CD8-positive, alpha-beta memory T cell (primary cell): ENCODE results near the gene LAMB1. TPM values are rescaled to one million over a fixed set of nuclear protein-coding genes. Genes with fewer than 3 reads are reported as not detected.

Experiments
- CTCF ChIA-PET: fragments of 350-600 bp; sonication (Branson Sonifier 250); formaldehyde crosslinking; loops from one replicate; lab custom pipeline; 2021; ENCODE audit warnings: antibody characterized with exemption; lab: Charles Lee
- POLR2A ChIA-PET: fragments of 350-600 bp; sonication (Branson Sonifier 250); formaldehyde crosslinking; loops from one replicate; lab custom pipeline; 2021; ENCODE audit warnings: antibody characterized with exemption; lab: Charles Lee
- DNase-seq, 5 donors: peaks; one replicate each; pipeline versions ENCODE4 v3.0.0 to v3.0.0-alpha.2; 2020 to 2022; ENCODE audit warnings: mixed read lengths in 1 of 5
- H3K27ac ChIP-seq: one replicate; pipeline ENCODE4 v1.7.0; 2013; ENCODE audit warnings: low read depth, mild to moderate bottlenecking, low read length, moderate library complexity
- H3K27me3 ChIP-seq: 2 replicates; pipeline ENCODE4 v1.7.0; 2013; ENCODE audit warnings: low read length, mild to moderate bottlenecking; ENCODE audit not compliant: insufficient read depth, poor library complexity, severe bottlenecking
- H3K36me3 ChIP-seq: 2 replicates; pipeline ENCODE4 v1.7.0; 2013; ENCODE audit warnings: mild to moderate bottlenecking, low read length, moderate library complexity; ENCODE audit not compliant: insufficient read depth
- H3K4me1 ChIP-seq: 2 replicates; pipeline ENCODE4 v1.7.0; 2013; ENCODE audit warnings: mild to moderate bottlenecking, low read length, moderate library complexity; ENCODE audit not compliant: insufficient read depth
- H3K4me3 ChIP-seq: 2 replicates; pipeline ENCODE4 v1.7.0; 2013; ENCODE audit warnings: mild to moderate bottlenecking, low read length
- H3K9me3 ChIP-seq: 2 replicates; pipeline ENCODE4 v1.7.0; 2013; ENCODE audit warnings: mild to moderate bottlenecking, low read length
- H3K27ac Mint-ChIP-seq, 8 donors: one replicate each; pipeline ENCODE4 v1.8.0; 2020 to 2021; ENCODE audit warnings: mixed read lengths in 8 of 8, mild to moderate bottlenecking in 6 of 8, inconsistent platforms in 3 of 8, moderate library complexity in 3 of 8
- H3K27me3 Mint-ChIP-seq, 2 donors: one replicate each; pipeline ENCODE4 v1.8.0; 2020 to 2021; ENCODE audit warnings: mixed read lengths in 2 of 2, mild to moderate bottlenecking in 1 of 2, moderate library complexity in 1 of 2
- H3K36me3 Mint-ChIP-seq, 3 donors: one replicate each; pipeline ENCODE4 v1.8.0; 2020 to 2021; ENCODE audit warnings: mixed read lengths in 3 of 3, inconsistent platforms in 1 of 3, mild to moderate bottlenecking in 1 of 3
- H3K4me1 Mint-ChIP-seq, 3 donors: one replicate each; pipeline ENCODE4 v1.8.0; 2020 to 2021; ENCODE audit warnings: mixed read lengths in 3 of 3, inconsistent platforms in 1 of 3, mild to moderate bottlenecking in 1 of 3
- H3K4me3 Mint-ChIP-seq, 7 donors: one replicate each; pipeline ENCODE4 v1.8.0; 2020 to 2021; ENCODE audit warnings: mixed read lengths in 7 of 7, mild to moderate bottlenecking in 6 of 7, moderate library complexity in 4 of 7, inconsistent platforms in 2 of 7
- H3K9me3 Mint-ChIP-seq, 5 donors: one replicate each; pipeline ENCODE4 v1.8.0; 2020 to 2022; ENCODE audit warnings: mixed read lengths in 5 of 5, mild to moderate bottlenecking in 3 of 5, moderate library complexity in 2 of 5, inconsistent platforms in 1 of 5
- polyA plus RNA-seq: library from polyadenylated mRNA; unstranded; fragments of 300-500 nt; fragmentation: Illumina TruSeq; gene quantifications from one replicate; pipeline ENCODE4 v1.2.3, GENCODE V29; 2021
- total RNA-seq, 2 experiments: library from RNA; stranded (reverse); gene quantifications; one replicate each; pipeline ENCODE4 v1.2.3, GENCODE V29; 2021

The LAMB1 gene
- total and polyA plus RNA-seq, 3 experiments from 2014 or later = 0.44 TPM; not detected in 2

- ChIA-PET POLR2A (no interaction called here), CTCF (no interaction called here)
- H3K4me3 ChIP-seq = no peak overlapping the region
- no peaks in the 10 kb centered on the region for H3K9me3 ChIP-seq
- Mint-ChIP-seq H3K27ac (no peak overlapping the region), H3K36me3 (no peaks in the 10 kb centered on the region), H3K4me1 (no peaks in the 10 kb centered on the region), H3K4me3 (no peak overlapping the region), H3K9me3 (no peaks in the 10 kb centered on the region), H3K27me3 (peaks cover 11 to 35% of the 10 kb centered on the region in 2 donors)
- no peak overlapping the region for H3K27ac ChIP-seq
- H3K4me1 ChIP-seq = no peaks in the 10 kb centered on the region
- no peak for DNase-seq
- no peaks in the 10 kb centered on the region for H3K27me3 ChIP-seq
- no peaks in the 10 kb centered on the region for H3K36me3 ChIP-seq
Observed at GRCh38 chr7:107951172-107951787, 51.7 kb downstream of the LAMB1 start.

GRCh38 chr7:107949443-107949935 lies 53.5 kb downstream of the LAMB1 start:
- Mint-ChIP-seq H3K9me3 (no peaks in the 10 kb centered on the region), H3K27ac (no peak overlapping the region), H3K4me3 (no peak overlapping the region), H3K36me3 (no peaks in the 10 kb centered on the region), H3K27me3 (peaks cover 11 to 30% of the 10 kb centered on the region in 2 donors), H3K4me1 (no peaks in the 10 kb centered on the region)
- no peak overlapping the region for H3K27ac ChIP-seq
- CTCF ChIA-PET = no interaction called here
- no peaks in the 10 kb centered on the region for H3K9me3 ChIP-seq
- no peak overlapping the region for H3K4me3 ChIP-seq
- POLR2A ChIA-PET = no interaction called here
- DNase-seq = no peak
- no peaks in the 10 kb centered on the region for H3K27me3 ChIP-seq
- H3K36me3 ChIP-seq = no peaks in the 10 kb centered on the region
- H3K4me1 ChIP-seq = no peaks in the 10 kb centered on the region

GRCh38 chr7:107948645-107949442 lies 54.1 kb downstream of the LAMB1 start:
- DNase-seq = no peak
- no peak overlapping the region for H3K4me3 ChIP-seq
- H3K36me3 Mint-ChIP-seq = no peaks in the 10 kb centered on the region
- ChIA-PET POLR2A (no interaction called here), CTCF (no interaction called here)
- no peak overlapping the region for H3K4me3 Mint-ChIP-seq
- H3K27me3 ChIP-seq = no peaks in the 10 kb centered on the region
- H3K27ac Mint-ChIP-seq = no peak overlapping the region
- no peaks in the 10 kb centered on the region for H3K36me3 ChIP-seq
- H3K9me3 Mint-ChIP-seq = no peaks in the 10 kb centered on the region
- H3K27ac ChIP-seq = no peak overlapping the region
- H3K27me3 Mint-ChIP-seq = peaks cover 11 to 28% of the 10 kb centered on the region in 2 donors
- no peaks in the 10 kb centered on the region for H3K9me3 ChIP-seq
- H3K4me1 ChIP-seq = no peaks in the 10 kb centered on the region
- H3K4me1 Mint-ChIP-seq = no peaks in the 10 kb centered on the region

DNA sequence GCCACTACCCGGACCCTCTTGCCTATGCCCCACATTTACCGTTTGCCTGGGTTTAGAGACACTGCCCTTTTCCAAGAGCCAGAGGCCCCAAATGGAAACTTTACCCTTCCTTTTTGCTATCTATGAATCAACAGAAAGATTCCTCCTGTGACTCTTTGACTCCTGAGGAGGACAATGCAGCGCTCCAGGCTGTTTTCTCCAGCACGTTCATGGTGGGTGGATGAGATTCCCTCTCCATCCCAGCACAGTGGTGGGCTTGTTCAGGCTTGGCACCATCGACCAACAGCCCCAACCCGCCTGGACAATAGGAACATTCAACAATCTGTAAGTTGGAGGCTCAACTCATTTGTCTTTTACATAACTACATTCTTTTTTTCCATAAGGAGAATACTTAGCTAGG lies 56.1 kb downstream of the LAMB1 start:
- Histone ChIP-seq H3K4me1 (no peaks in the 10 kb centered on the region), H3K9me3 (no peaks in the 10 kb centered on the region), H3K27ac (no peak overlapping the region), H3K27me3 (no peaks in the 10 kb centered on the region), H3K36me3 (no peaks in the 10 kb centered on the region), H3K4me3 (no peak overlapping the region)
- Mint-ChIP-seq H3K27ac (no peak overlapping the region), H3K36me3 (peaks cover 0 to 6% (median 4%) of the 10 kb centered on the region in 3 donors), H3K4me3 (no peak overlapping the region), H3K4me1 (no peaks in the 10 kb centered on the region), H3K9me3 (no peaks in the 10 kb centered on the region), H3K27me3 (peaks cover 11 to 19% of the 10 kb centered on the region in 2 donors)
- ChIA-PET CTCF (no interaction called here), POLR2A (no interaction called here)
- no peak for DNase-seq

- Histone ChIP-seq H3K4me1 (no peaks in the 10 kb centered on the region), H3K27me3 (no peaks in the 10 kb centered on the region), H3K27ac (no peak overlapping the region), H3K4me3 (no peak overlapping the region), H3K9me3 (no peaks in the 10 kb centered on the region), H3K36me3 (no peaks in the 10 kb centered on the region)
- CTCF ChIA-PET = no interaction called here
- Mint-ChIP-seq H3K27me3 (peaks cover 11 to 17% of the 10 kb centered on the region in 2 donors), H3K4me3 (no peak overlapping the region), H3K27ac (no peak overlapping the region), H3K9me3 (no peaks in the 10 kb centered on the region), H3K36me3 (peaks cover 0 to 6% (median 4%) of the 10 kb centered on the region in 3 donors), H3K4me1 (no peaks in the 10 kb centered on the region)
- no peak for DNase-seq
- POLR2A ChIA-PET = no interaction called here
Observed at GRCh38 chr7:107946451-107946850, 56.5 kb downstream of the LAMB1 start.

- H3K27ac ChIP-seq = no peak overlapping the region
- H3K9me3 Mint-ChIP-seq = no peaks in the 10 kb centered on the region
- H3K4me1 ChIP-seq = no peaks in the 10 kb centered on the region
- no peaks in the 10 kb centered on the region for H3K27me3 ChIP-seq
- H3K9me3 ChIP-seq = no peaks in the 10 kb centered on the region
- no peak overlapping the region for H3K4me3 ChIP-seq
- ChIA-PET POLR2A (no interaction called here), CTCF (no interaction called here)
- no peaks in the 10 kb centered on the region for H3K4me1 Mint-ChIP-seq
- H3K36me3 Mint-ChIP-seq = peaks cover 4 to 8% (median 5%) of the 10 kb centered on the region in 3 donors
- no peak overlapping the region for H3K4me3 Mint-ChIP-seq
- DNase-seq = no peak
- peaks cover 6 to 7% of the 10 kb centered on the region in 2 donors for H3K27me3 Mint-ChIP-seq
- H3K36me3 ChIP-seq = no peaks in the 10 kb centered on the region
- H3K27ac Mint-ChIP-seq = no peak overlapping the region
Observed at GRCh38 chr7:107945332-107945731, 57.6 kb downstream of the LAMB1 start.

DNA sequence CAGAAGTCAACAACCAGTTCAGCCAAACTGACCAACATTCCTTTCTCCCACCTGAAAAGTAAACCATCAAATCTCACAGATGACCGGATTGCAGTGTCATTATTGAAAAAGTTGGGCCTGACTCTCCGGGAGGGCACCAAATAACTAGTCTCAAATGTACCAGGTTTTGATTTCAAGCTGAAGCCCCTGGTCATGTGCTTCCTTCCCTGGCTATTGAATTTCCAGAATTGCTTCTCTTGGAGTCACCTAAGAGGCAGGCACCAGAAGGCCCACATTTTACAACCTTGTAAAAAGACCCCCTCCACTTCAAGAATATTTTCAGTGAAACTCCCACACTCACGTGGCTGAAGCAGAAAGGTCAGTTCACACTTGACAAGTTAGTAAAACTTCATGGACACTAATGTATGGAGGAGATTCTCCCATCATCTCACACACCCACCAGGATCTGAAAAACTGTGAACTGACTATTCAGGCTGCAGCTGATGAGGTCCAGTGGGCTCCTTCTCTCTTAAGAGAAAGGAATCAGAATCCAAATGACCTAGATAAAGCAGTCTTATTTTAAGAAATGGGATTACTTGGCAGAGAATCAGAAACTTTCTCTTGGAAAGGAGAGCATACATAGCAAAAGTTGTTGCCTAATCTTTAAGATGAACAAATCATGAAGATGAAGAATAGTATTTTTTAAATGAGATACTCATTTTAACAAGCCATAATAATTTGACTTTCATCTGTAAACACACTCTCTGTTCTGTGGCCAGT lies 58.4 kb downstream of the LAMB1 start:
- Histone ChIP-seq H3K27me3 (no peaks in the 10 kb centered on the region), H3K27ac (no peak overlapping the region), H3K36me3 (no peaks in the 10 kb centered on the region), H3K4me1 (no peaks in the 10 kb centered on the region), H3K4me3 (no peak overlapping the region), H3K9me3 (no peaks in the 10 kb centered on the region)
- DNase-seq = no peak
- Mint-ChIP-seq H3K27ac (no peak overlapping the region), H3K36me3 (peaks cover 4 to 12% (median 8%) of the 10 kb centered on the region in 3 donors), H3K27me3 (peaks cover 6% of the 10 kb centered on the region in 2 donors), H3K4me1 (no peaks in the 10 kb centered on the region), H3K9me3 (no peaks in the 10 kb centered on the region), H3K4me3 (no peak overlapping the region)
- POLR2A ChIA-PET = no interaction called here
- CTCF ChIA-PET = interaction anchor here (0.5 kb wide), 1 partner anchor 89 kb away, joined by 3 read pairs; no protein-coding TSS in a partner anchor

DNA sequence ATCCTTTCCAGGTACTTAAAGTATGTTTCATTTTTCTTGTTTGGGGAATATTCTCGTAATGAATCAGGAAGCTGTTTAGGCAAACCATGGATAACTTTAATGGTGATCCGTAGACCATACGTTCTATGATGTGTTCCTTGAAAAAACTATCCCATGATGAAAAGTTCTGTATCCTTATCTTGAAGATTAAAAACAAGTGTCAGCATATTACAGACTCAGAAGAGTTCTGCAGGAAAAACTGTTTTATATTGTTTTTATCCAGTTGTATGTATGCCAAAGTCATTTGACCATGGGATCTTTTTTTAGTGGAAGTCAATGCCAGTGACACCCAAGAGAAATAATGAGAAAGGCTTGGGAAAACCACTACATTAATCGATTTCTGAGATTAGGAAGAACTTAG lies 59.9 kb downstream of the LAMB1 start:
- ChIA-PET CTCF (no interaction called here), POLR2A (no interaction called here)
- DNase-seq = no peak
- Histone ChIP-seq H3K27me3 (no peaks in the 10 kb centered on the region), H3K27ac (no peak overlapping the region), H3K36me3 (no peaks in the 10 kb centered on the region), H3K9me3 (no peaks in the 10 kb centered on the region), H3K4me1 (no peaks in the 10 kb centered on the region), H3K4me3 (no peak overlapping the region)
- no peaks in the 10 kb centered on the region for H3K9me3 Mint-ChIP-seq
- H3K27me3 Mint-ChIP-seq = no peaks in the 10 kb centered on the region
- H3K4me1 Mint-ChIP-seq = no peaks in the 10 kb centered on the region
- peaks cover 4 to 14% (median 8%) of the 10 kb centered on the region in 3 donors for H3K36me3 Mint-ChIP-seq
- H3K27ac Mint-ChIP-seq = no peak overlapping the region
- H3K4me3 Mint-ChIP-seq = no peak overlapping the region
